Measurements from ENCODE around the gene GLYATL1B. TPM values are rescaled to one million over a fixed set of nuclear protein-coding genes. Genes with fewer than 3 reads are reported as not detected.

The GLYATL1B gene
- total and polyA plus RNA-seq, 10 of the 15 experiments (the other 5 are each of a cell fraction or from before 2014, with no cell fraction given) = 0.10 to 1.7 (median 0.24) TPM; not detected in 4

GRCh38 chr11:59053387-59053786, 32.7 kb upstream of the GLYATL1B start:
- ATAC-seq = peak; percentile 84
- POLR2A ChIA-PET = interaction anchor here (0.7 kb wide), 1 partner anchor 103 kb away, joined by 3 read pairs; no protein-coding TSS in a partner anchor
- H3K27ac ChIP-seq (ENCODE audit: control insufficient read depth, insufficient read depth) = no peak overlapping the region
- in situ Hi-C loops (cut with MboI) (loop anchor here (5.0 kb wide), 1 partner anchor 89 kb away; the partner anchor contains the start of gene FAM111A), intact Hi-C loops (cut with micrococcal nuclease; ENCODE audit: unreplicated experiment) (loop anchor here (1.0 kb wide), 2 partner anchors 83 to 105 kb away; no protein-coding TSS in a partner anchor)
- no peak overlapping the region for H3K9ac ChIP-seq (ENCODE audit: control insufficient read depth, insufficient read depth, low read length)
- H3K4me2 ChIP-seq (ENCODE audit: control insufficient read depth, insufficient read depth) = no peak overlapping the region
- BruUV-seq (replicated peaks) = no TSS peak
- no peaks in the 10 kb centered on the region for H3K36me3 ChIP-seq (ENCODE audit: control insufficient read depth in 2 of 2, insufficient read depth in 2 of 2, low read length in 1 of 2)
- no peaks in the 10 kb centered on the region for H4K20me1 ChIP-seq (ENCODE audit: control insufficient read depth, insufficient read depth)
- CTCF ChIA-PET = interaction anchor here (0.6 to 4.6 kb wide), 19 partner anchors 14 to 1527 kb away, joined by 3 to 39 read pairs (median 4); no protein-coding TSS in a partner anchor
- no peak for DNase-seq (ENCODE audit: low read depth, low spot score)
- no peak for FAIRE-seq
- H3K9me3 ChIP-seq (replicated peaks; ENCODE audit: control insufficient read depth, insufficient read depth, low read length) = no peaks in the 10 kb centered on the region
- H3K4me3 ChIP-seq = no peak overlapping the region
- no peak overlapping the region; the same call in 1 of the 2 replicates for H2AFZ ChIP-seq (ENCODE audit: control insufficient read depth, low read depth, low read length)
- RAD21 ChIA-PET (ENCODE audit: unreplicated experiment) = interaction anchor here (1.1 to 2.5 kb wide), 3 partner anchors 49 to 105 kb away, joined by 3 to 10 read pairs (median 4); no protein-coding TSS in a partner anchor
- H3K27me3 ChIP-seq (replicated peaks in 1 of 2; ENCODE audit: control insufficient read depth in 2 of 2, insufficient read depth in 2 of 2, low read length in 1 of 2) = no peaks in the 10 kb centered on the region
- WGBS (ENCODE audit: insufficient coverage, insufficient replicate concordance, low lambda C conversion rate, missing lambda C conversion rate) = 35% methylated on average over 2 of the region's 2 CpGs
- no peaks in the 10 kb centered on the region for H3K79me2 ChIP-seq (ENCODE audit: control insufficient read depth, insufficient read depth, low read length)
- peaks cover 4% of the 10 kb centered on the region; the same call in 1 of the 2 replicates for H3K4me1 ChIP-seq (ENCODE audit: control insufficient read depth, insufficient read depth, low read length)
- SMC1A ChIA-PET (ENCODE audit: uncharacterized antibody, unreplicated experiment) = interaction anchor here (0.7 to 3.4 kb wide), 5 partner anchors 66 to 134 kb away, joined by 3 to 21 read pairs (median 5); no protein-coding TSS in a partner anchor
- TF ChIP-seq NFIC (IDR thresholded peaks at IDR 0.05; ENCODE audit: low read depth, low read length) (no peak), STAT3 (IDR thresholded peaks at IDR 0.05; ENCODE audit: low read depth, low read length) (no peak), BACH1 (IDR thresholded peaks at IDR 0.05; ENCODE audit: borderline replicate concordance) (no peak), RFX5 (IDR thresholded peaks at IDR 0.05; ENCODE audit: low read depth, low read length) (no peak), ZNF274 (IDR thresholded peaks at IDR 0.05; ENCODE audit: insufficient read depth, insufficient read length) (no peak), SMARCA5 (IDR thresholded peaks at IDR 0.05) (no peak), NR2C1 (IDR thresholded peaks at IDR 0.05) (no peak), FOXM1 (IDR thresholded peaks at IDR 0.05; ENCODE audit: low read depth, low read length) (no peak), HDGF (IDR thresholded peaks at IDR 0.05) (no peak), POU2F2 (IDR thresholded peaks at IDR 0.05; ENCODE audit: borderline replicate concordance, low read depth, low read length) (no peak), ZBTB4 (CRISPR knock-in tag; IDR thresholded peaks at IDR 0.05) (no peak), NR2C2 (IDR thresholded peaks at IDR 0.05; ENCODE audit: borderline replicate concordance, control insufficient read depth, insufficient read length, low read depth) (no peak), SMC3 (IDR thresholded peaks at IDR 0.05; ENCODE audit: borderline replicate concordance, low read length) (peak; percentile 55; the same call in 1 of the 2 replicates), BCLAF1 (IDR thresholded peaks at IDR 0.05) (no peak), E2F8 (IDR thresholded peaks at IDR 0.05; ENCODE audit: low read depth, partially characterized antibody) (no peak)

Measured in GM12878 (cell line).